HCT116 (cell line): ENCODE measurements around the gene IL1R2. TPM values are rescaled to one million over a fixed set of nuclear protein-coding genes. Genes with fewer than 3 reads are reported as not detected.

Experiments used
- ATAC-seq: fragments of 200-7000 bp; cut with Tn5 transposase; 2 replicates; pipeline ENCODE4 v1.9.1; 2020; ENCODE audit warnings: mild to moderate bottlenecking, moderate library complexity
- BruUV-seq: library from RNA; stranded (reverse); fragments of 400-500 nt; replicated peaks from 2 replicates; lab custom pipeline; 2021; lab: Mats Ljungman, UMichigan
- CTCF ChIA-PET: fragments of 300-600 bp; sonication (Branson Sonifier 250); formaldehyde crosslinking; loops from one replicate; lab custom pipeline; 2021; ENCODE audit warnings: antibody characterized with exemption; lab: Charles Lee
- POLR2A ChIA-PET: fragments of 300-600, 350-600 bp; sonication (Branson Sonifier 250); formaldehyde crosslinking; loops from one replicate; lab custom pipeline; 2021; ENCODE audit warnings: antibody characterized with exemption; lab: Charles Lee
- RAD21 ChIA-PET, 2 experiments: fragments of 300-600 bp; sonication (Branson Sonifier 250); formaldehyde crosslinking; loops; one replicate each; lab custom pipeline; 2023; ENCODE audit warnings: low total read pairs in 2 of 2; ENCODE audit not compliant: uncharacterized antibody in 2 of 2, unreplicated experiment in 2 of 2, low non-redundant PET in 1 of 2; lab: Charles Lee
- DNase-seq: peaks from one replicate; pipeline ENCODE4 v3.0.0-alpha.2; 2010; ENCODE audit warnings: low read depth, low spot score
- H2AFZ ChIP-seq: fragments of 200-600 bp; shearing (Covaris generic), sonication (generic); 2 replicates; pipeline ENCODE4 v1.6.1; 2017; ENCODE audit warnings: low read depth, mixed run types, mixed read lengths, antibody characterized with exemption, low read length; ENCODE audit not compliant: poor library complexity, severe bottlenecking
- H3K27ac ChIP-seq: 2 replicates; pipeline ENCODE4 v1.5.1; 2012; ENCODE audit warnings: low read depth, low read length
- H3K27me3 ChIP-seq: fragments of 200-600 bp; sonication (generic); 2 replicates; pipeline ENCODE4 v1.6.1; 2016; ENCODE audit warnings: mixed run types, low read length, mixed read lengths; ENCODE audit not compliant: insufficient read depth
- H3K36me3 ChIP-seq, 2 experiments: fragments of 200-500 bp in 1 of 2; fragments of 200-600 bp in 1 of 2; sonication (Bioruptor generic) in 1 of 2; sonication (generic) in 1 of 2; 2 replicates each; pipeline versions ENCODE4 v1.5.1 to v1.6.1; 2014 to 2016; ENCODE audit warnings: low read length in 2 of 2, inconsistent platforms in 1 of 2, mixed read lengths in 1 of 2, mixed run types in 1 of 2; ENCODE audit not compliant: insufficient read depth in 2 of 2, control insufficient read depth in 1 of 2
- H3K4me1 ChIP-seq, 2 experiments: fragments of 200-600 bp in 1 of 2; sonication (generic) in 1 of 2; 2 replicates each; pipeline versions ENCODE4 v1.5.1 to v1.6.1; 2012 to 2017; ENCODE audit warnings: low read length in 2 of 2, inconsistent platforms in 1 of 2, mild to moderate bottlenecking in 1 of 2, mixed read lengths in 1 of 2, mixed run types in 1 of 2, moderate library complexity in 1 of 2; ENCODE audit not compliant: insufficient read depth in 2 of 2, control insufficient read depth in 1 of 2
- H3K4me2 ChIP-seq: fragments of 200-600 bp; sonication (generic); 2 replicates; pipeline ENCODE4 v1.6.1; 2017; ENCODE audit warnings: mixed run types, low read length, mixed read lengths
- H3K4me3 ChIP-seq, 2 experiments: fragments of 200-600 bp in 1 of 2; sonication (generic) in 1 of 2; replicated peaks in 1 of 2; 2 replicates each; pipeline ENCODE4 v1.5.1; 2011 to 2016; ENCODE audit warnings: low read length in 2 of 2, control low read depth in 1 of 2, low read depth in 1 of 2, mild to moderate bottlenecking in 1 of 2, mixed read lengths in 1 of 2, mixed run types in 1 of 2
- H3K79me2 ChIP-seq: fragments of 200-600 bp; sonication (generic); 2 replicates; pipeline ENCODE4 v1.6.1; 2017; ENCODE audit warnings: mild to moderate bottlenecking, mixed run types, low read length, moderate library complexity, mixed read lengths; ENCODE audit not compliant: insufficient read depth
- H3K9ac ChIP-seq: fragments of 200-600 bp; sonication (generic); 2 replicates; pipeline ENCODE4 v1.6.1; 2016; ENCODE audit warnings: low read length, mixed read lengths
- H3K9me2 ChIP-seq: fragments of 200-600 bp; sonication (generic), shearing (Covaris generic); 2 replicates; pipeline ENCODE4 v1.6.1; 2017; ENCODE audit warnings: mixed run types, mild to moderate bottlenecking, moderate library complexity; ENCODE audit not compliant: insufficient read depth
- H3K9me3 ChIP-seq, 2 experiments: fragments of 200-500 bp in 1 of 2; fragments of 200-600 bp in 1 of 2; sonication (Bioruptor generic) in 1 of 2; sonication (generic) in 1 of 2; 2 replicates each; pipeline ENCODE4 v1.6.1; 2014 to 2017; ENCODE audit warnings: low read length in 2 of 2, mixed read lengths in 2 of 2, inconsistent platforms in 1 of 2, low read depth in 1 of 2, mild to moderate bottlenecking in 1 of 2, mixed run types in 1 of 2, moderate library complexity in 1 of 2; ENCODE audit not compliant: control insufficient read depth in 1 of 2, insufficient read depth in 1 of 2
- H4K20me1 ChIP-seq: fragments of 200-600 bp; sonication (generic), shearing (Covaris generic); 2 replicates; pipeline ENCODE4 v1.6.1; 2017; ENCODE audit warnings: mixed run types, mild to moderate bottlenecking, moderate library complexity; ENCODE audit not compliant: insufficient read depth
- EZH2 ChIP-seq: fragments of 200-600 bp; sonication (generic); IDR thresholded peaks from 2 replicates; pipeline ENCODE4 v1.6.1; 2017; ENCODE audit warnings: antibody characterized with exemption, mixed run types
- EZH2phosphoT487 ChIP-seq: fragments of 200-600 bp; IDR thresholded peaks from 2 replicates; pipeline ENCODE4 v1.6.1; 2018; ENCODE audit warnings: antibody characterized with exemption, borderline replicate concordance
- SIN3A ChIP-seq: IDR thresholded peaks from 2 replicates; pipeline ENCODE4 v1.6.1; 2012; ENCODE audit warnings: low read depth
- SP1 ChIP-seq: IDR thresholded peaks from 2 replicates; pipeline ENCODE4 v1.6.1; 2012; ENCODE audit warnings: low read depth
- TCF7L2 ChIP-seq: IDR thresholded peaks from 2 replicates; pipeline ENCODE4 v1.7.0; 2011; ENCODE audit warnings: borderline replicate concordance, inconsistent platforms; ENCODE audit not compliant: insufficient read depth, insufficient read length; ENCODE audit errors: extremely low read depth
- YY1 ChIP-seq: IDR thresholded peaks from 2 replicates; pipeline ENCODE4 v1.6.1; 2011; ENCODE audit warnings: low read length, low read depth, moderate library complexity, mild to moderate bottlenecking; ENCODE audit not compliant: insufficient replicate concordance; ENCODE audit errors: extremely low read depth
- ZNF274 ChIP-seq: fragments of 200-500 bp; sonication (Bioruptor generic); IDR thresholded peaks from 2 replicates; pipeline ENCODE4 v1.6.1; 2014; ENCODE audit warnings: mild to moderate bottlenecking, low read depth, low read length, inconsistent platforms
- intact Hi-C: fragments of 100-400 bp; cut with micrococcal nuclease; formaldehyde crosslinking; loops from 2 replicates; pipeline ENCODE4 v1.10.0; 2022
- total RNA-seq: library from RNA; stranded (reverse); gene quantifications from one replicate; pipeline ENCODE4 v1.2.1, GENCODE V29; 2021; ENCODE audit not compliant: unreplicated experiment
- TF ChIP-seq, protein P1 (sequence below): IDR thresholded peaks from 2 replicates; pipeline ENCODE4 v1.6.1; 2012; ENCODE audit warnings: low read depth
- TF ChIP-seq, protein P2 (sequence below): IDR thresholded peaks from 2 replicates; pipeline ENCODE4 v1.6.1; 2011; ENCODE audit warnings: mild to moderate bottlenecking, low read length, moderate library complexity; ENCODE audit not compliant: insufficient replicate concordance; ENCODE audit errors: extremely low read depth

Gene IL1R2
- total RNA-seq, 1 experiment from 2014 or later = 0.52 TPM

- TF ChIP-seq, protein P1, sequence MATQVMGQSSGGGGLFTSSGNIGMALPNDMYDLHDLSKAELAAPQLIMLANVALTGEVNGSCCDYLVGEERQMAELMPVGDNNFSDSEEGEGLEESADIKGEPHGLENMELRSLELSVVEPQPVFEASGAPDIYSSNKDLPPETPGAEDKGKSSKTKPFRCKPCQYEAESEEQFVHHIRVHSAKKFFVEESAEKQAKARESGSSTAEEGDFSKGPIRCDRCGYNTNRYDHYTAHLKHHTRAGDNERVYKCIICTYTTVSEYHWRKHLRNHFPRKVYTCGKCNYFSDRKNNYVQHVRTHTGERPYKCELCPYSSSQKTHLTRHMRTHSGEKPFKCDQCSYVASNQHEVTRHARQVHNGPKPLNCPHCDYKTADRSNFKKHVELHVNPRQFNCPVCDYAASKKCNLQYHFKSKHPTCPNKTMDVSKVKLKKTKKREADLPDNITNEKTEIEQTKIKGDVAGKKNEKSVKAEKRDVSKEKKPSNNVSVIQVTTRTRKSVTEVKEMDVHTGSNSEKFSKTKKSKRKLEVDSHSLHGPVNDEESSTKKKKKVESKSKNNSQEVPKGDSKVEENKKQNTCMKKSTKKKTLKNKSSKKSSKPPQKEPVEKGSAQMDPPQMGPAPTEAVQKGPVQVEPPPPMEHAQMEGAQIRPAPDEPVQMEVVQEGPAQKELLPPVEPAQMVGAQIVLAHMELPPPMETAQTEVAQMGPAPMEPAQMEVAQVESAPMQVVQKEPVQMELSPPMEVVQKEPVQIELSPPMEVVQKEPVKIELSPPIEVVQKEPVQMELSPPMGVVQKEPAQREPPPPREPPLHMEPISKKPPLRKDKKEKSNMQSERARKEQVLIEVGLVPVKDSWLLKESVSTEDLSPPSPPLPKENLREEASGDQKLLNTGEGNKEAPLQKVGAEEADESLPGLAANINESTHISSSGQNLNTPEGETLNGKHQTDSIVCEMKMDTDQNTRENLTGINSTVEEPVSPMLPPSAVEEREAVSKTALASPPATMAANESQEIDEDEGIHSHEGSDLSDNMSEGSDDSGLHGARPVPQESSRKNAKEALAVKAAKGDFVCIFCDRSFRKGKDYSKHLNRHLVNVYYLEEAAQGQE = no peak
- TF ChIP-seq YY1 (no peak), SP1 (no peak)
These were observed 39.2 kb downstream of the IL1R2 start (continued) for GRCh38 chr2:102030855-102031527.

DNA sequence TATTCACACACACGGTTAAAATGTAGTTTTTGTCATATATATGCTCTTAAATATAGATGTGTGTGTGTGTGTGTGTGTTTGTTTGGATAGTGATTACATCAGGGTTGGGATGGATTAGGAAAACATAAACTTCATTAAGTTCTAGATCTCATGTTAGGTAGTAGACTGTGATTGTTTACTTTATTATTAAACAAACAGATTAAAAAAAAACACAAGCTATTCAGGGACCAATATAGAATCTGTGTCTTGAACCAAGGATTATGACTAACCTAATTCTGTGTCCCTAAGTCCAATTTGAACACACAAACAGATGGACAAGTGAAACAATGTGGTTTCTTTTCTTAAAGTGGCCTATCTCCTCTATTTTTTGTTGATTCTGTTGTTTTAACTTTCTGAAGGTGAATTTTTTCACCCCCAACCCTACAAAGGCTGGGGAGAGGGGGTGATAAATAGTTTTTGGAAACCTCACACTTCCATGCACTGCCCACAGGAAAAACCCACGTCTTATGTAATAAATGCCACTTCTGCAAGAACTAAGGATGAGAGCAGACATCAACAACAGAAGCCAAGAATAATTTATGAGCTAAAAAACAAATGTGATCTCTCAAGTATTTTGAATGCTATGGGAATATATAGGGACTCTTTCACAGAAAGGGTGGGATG, 40.7 kb downstream of the IL1R2 start:
- Histone ChIP-seq H4K20me1 (no peaks in the 10 kb centered on the region), H3K79me2 (no peaks in the 10 kb centered on the region), H3K9me2 (no peaks in the 10 kb centered on the region), H3K27ac (no peak overlapping the region), H3K4me1 (peaks cover 9 to 11% of the 10 kb centered on the region in 2 experiments; a peak in 3 of 4 replicates), H3K36me3 (no peaks in the 10 kb centered on the region), H3K9me3 (no peaks in the 10 kb centered on the region), H2AFZ (no peak overlapping the region), H3K9ac (no peak overlapping the region), H3K4me2 (no peak overlapping the region), H3K4me3 (no peak overlapping the region), H3K27me3 (no peaks in the 10 kb centered on the region)
- intact Hi-C loops = no loop called here
- DNase-seq (no peak), ATAC-seq (no peak)
- ChIA-PET CTCF (interaction anchor here (2.3 kb wide), 1 partner anchor 208 kb away, joined by 8 read pairs; no protein-coding TSS in a partner anchor), RAD21 (no interaction called here), POLR2A (no interaction called here)
- BruUV-seq = no TSS peak
- no peak for TF ChIP-seq SIN3A
- no peak for TF ChIP-seq EZH2phosphoT487
- TF ChIP-seq TCF7L2 = no peak
- no peak for TF ChIP-seq EZH2
- TF ChIP-seq ZNF274 = no peak
- TF ChIP-seq, protein P2, sequence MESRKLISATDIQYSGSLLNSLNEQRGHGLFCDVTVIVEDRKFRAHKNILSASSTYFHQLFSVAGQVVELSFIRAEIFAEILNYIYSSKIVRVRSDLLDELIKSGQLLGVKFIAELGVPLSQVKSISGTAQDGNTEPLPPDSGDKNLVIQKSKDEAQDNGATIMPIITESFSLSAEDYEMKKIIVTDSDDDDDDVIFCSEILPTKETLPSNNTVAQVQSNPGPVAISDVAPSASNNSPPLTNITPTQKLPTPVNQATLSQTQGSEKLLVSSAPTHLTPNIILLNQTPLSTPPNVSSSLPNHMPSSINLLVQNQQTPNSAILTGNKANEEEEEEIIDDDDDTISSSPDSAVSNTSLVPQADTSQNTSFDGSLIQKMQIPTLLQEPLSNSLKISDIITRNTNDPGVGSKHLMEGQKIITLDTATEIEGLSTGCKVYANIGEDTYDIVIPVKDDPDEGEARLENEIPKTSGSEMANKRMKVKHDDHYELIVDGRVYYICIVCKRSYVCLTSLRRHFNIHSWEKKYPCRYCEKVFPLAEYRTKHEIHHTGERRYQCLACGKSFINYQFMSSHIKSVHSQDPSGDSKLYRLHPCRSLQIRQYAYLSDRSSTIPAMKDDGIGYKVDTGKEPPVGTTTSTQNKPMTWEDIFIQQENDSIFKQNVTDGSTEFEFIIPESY = no peak
- no peak for TF ChIP-seq YY1
